HG03575 (cell line): ENCODE measurements around the gene LCLAT1.
"Not testable (repeated sequence)": the region's sequence is repeated elsewhere in the genome, so short reads cannot be mapped to it uniquely, and the experiment has no call there.

Experiments used
- ATAC-seq: cut with Tn5 transposase; IDR thresholded peaks from one replicate; pipeline ENCODE4 v1.9.1; 2021; ENCODE audit not compliant: unreplicated experiment, insufficient number of reproducible peaks, low FRiP score; ENCODE audit errors: extremely low read depth

The LCLAT1 gene

DNA sequence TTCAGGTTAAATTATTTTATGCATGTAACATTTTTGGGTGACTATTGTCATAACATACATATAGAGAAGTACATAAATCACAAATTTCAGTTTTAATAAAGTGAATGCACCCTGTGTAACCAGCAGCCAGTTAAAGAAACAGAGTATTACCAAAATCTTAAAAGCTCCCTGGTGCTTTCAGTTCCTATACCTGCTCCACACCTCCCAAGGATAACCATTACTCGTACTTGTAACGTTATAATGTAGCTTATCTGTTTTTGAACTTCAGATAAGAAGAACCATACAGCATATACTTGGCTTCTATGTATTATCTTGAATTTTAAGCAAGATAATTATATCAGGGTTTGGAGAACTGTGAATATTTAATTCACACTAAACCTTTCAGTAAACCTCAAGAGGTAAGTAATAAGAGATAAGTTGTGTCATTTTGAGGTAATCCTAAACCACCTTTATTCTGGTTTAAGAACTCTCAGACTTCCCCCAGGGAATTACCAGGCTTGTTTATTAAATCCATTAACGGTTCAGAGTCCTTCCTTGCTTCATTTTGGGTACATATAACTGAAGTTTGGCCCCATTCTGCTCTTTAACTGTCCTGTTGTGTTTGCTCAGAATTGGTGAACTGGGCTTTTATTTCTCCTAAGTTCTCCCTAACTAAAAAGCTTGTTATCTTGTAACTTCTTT is 58.6 kb downstream of the LCLAT1 start:
- ATAC-seq = no peak

DNA sequence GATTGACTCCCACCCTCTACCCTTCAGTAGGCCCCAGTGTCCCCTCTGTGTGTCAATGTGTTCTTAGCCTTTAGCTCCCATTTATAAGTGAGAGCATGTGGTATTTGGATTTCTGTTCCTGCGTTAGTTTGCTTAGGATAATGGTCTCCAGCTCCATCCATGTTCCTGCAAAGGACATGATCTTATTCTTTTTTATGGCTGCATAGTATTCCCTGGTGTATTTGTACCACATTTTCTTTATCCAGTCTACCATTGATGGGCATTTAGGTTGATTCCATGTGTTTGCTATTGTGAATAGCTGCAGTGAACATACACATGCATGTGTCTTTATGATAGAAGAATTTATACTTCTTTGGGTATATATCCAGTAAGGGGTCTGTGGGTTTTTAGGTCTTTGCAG is 60.4 kb downstream of the LCLAT1 start:
- ATAC-seq = not testable (repeated sequence)

DNA sequence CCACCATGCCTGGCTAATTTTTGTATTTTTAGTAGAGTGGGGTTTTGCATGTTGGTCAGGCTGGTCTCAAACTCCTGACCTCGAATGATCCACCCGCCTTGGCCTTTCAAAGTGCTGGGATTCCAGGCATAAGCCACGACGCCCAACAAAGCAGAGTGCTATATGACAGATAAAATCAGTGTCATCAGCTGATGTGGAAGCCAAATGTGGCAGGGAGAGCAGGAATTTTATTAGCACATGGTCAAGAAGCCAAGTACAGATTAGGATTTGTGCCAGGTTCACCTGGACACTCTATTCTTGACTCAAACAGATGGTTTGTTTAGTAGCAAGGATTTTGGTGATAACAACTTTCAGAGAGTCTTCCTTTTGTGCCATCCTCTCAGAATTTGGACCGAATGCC is 62.7 kb downstream of the LCLAT1 start:
- no peak for ATAC-seq

DNA sequence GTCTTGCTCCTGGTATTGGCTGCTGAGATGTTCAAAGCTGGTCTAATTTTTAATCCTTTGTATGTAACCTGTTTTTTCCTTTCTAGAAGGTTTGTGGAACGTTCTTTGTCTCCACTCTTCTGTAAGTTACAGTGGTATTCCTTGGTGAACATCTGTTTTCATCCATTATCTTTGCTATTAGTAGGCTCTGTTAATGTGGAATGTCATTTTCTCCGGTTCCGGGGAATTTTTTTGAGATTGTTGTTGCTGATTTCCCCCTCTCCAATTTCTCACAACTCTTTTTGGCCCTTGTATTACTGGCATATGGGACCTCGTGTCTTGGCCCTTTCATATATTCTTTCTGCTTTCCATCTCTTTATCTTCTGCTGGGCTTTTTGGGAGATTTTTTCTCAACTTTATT is 63.4 kb downstream of the LCLAT1 start:
- ATAC-seq = no peak

DNA sequence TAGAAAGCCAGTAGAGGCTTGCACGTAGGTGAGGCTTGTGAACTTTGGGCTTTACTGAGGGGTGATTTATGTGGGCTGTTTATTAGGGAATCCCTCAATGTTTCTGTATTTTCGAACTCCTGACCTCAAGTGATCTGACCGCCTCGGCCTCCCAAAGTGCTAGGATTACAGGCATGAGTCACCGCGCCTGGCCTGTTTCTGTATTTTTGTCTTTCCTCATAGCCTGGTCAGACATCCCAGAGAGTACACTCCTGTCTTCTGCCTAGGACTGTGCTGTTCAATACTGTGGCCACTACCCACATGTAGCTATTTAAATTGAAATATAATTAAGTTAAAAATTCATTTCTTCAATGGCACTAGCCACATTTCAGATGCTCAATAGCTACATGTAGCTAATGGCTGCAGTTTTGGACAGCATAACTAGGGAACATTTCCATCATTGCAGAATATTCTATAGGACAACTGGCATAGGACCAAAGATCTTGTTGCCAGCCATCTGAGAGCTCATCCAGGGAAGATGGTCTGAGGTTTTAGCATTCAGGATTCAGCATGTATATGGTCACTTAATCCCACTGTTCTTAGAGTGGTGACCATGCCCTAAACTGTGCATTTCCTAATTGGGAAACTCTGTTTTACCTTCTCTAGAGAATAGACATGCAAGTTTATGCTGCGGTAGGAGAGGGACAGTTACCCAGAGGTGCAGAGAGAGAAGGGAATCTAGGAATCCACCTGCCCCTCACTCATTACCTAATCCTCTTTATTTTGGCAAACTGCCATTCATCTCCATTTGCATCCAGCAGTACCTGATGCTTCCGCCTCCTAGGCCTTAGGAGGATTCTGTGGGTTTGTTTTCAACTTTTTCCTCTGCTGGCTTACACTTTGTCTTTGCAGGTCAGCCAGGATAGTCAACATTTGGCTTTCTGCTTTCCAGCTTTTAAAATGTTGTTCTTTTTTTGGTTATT is 64.4 kb downstream of the LCLAT1 start:
- ATAC-seq = no peak

DNA sequence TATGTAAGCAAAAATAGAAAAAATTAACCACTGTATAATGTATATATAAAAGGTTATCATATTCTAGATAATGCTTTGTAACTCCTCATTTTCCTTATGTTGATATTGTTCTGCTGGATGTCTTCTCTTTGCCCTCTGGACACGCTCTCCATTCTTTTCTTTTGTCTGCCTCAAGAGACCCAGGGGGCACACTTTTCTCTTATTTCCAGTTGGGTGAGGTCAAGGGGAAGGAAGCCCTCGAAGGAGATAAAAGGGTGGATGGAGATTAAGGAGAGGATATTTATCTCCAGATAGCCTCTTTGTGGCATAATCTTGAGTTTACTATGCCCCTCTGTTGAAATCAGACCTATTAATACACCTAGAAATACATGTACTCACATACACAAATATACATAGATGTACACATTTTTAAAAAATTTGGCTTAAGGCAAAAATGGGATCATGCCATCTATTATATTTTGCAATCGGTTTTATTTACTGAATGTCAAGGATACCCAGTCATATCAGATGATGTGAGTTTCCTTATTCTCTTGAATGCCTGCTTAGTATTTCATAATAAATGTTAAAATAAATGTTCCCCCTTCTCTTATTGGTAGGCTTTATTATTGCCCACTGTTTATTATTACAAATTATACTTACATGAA is 65.3 kb downstream of the LCLAT1 start:
- ATAC-seq = no peak

DNA sequence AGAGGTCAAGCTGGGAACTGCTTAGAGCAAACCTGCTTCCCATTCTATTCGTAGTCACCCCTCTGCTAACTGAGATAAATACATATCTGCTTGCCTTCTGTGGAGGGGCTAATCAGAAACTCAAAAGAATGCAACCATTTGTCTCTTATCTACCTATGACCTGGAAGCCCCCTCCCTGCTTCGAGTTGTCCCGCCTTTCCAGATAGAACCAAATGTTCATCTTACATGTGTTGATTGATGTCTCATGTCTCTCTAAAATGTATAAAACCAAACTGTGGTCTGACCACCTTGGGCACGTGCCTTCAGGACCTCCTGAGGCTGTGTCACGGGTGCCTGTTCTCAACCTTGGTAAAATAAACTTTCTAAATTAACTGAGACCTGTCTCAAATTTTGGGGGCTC is 66.6 kb downstream of the LCLAT1 start:
- ATAC-seq = not testable (repeated sequence)

DNA sequence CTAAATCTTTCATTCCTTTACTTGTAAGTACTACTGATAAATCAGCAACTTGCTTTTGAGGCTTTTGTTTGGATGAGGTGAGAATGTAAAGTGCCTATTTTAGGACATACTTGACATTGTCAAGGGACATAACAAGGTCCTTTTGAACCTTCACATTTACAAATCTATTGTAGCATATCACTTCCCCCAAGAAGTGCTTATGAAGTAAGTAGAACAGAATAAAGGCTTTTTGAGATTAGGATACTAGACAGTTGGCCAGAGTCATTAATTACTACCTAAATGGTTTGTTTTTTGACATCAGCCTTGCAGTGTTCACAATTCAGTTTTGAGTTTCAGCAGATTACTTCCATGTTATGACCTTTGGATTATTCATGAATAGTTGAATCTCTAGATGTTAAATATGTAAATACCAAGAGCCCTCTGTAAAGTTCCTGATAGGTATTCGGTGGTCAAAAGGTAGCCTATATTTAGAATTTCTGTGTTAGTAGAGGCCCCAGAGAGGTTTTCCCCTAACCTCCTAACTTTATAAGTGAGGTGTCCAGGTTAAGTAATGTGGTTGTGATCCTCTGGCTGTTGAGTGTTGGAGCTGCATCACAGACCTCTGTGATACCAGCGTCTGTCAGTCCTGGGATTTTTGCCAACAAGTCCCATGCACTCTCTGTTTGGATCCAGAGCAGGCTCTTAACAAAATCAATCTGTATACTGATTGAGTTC is 67.2 kb downstream of the LCLAT1 start:
- no peak for ATAC-seq

DNA sequence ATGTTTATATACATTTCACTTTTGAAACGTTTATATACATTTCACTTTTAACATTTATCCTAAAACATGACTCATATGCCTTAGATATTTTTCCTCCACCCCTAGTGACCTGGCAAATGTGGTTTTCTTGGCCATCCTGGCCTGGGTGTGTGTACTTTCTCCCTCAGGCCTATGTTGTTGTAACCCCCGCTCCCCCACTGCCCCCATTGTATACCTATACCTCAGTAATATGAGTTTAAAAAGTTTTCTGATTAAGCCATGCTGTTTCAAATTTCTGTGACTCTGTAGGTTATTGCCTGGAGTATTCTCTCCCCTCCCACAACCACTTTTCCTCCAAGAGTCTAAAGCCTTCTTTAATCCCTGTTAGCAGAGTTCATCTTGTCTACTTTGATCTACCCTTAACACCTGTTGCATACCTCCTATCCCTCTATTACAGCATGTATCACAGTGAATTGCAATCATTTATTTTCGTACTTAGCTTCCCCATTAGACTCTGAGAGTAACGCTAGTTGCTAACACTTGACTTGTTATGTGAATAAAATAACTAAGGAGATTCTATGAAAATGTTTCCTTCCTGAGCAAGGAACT is 67.9 kb downstream of the LCLAT1 start:
- ATAC-seq = no peak

DNA sequence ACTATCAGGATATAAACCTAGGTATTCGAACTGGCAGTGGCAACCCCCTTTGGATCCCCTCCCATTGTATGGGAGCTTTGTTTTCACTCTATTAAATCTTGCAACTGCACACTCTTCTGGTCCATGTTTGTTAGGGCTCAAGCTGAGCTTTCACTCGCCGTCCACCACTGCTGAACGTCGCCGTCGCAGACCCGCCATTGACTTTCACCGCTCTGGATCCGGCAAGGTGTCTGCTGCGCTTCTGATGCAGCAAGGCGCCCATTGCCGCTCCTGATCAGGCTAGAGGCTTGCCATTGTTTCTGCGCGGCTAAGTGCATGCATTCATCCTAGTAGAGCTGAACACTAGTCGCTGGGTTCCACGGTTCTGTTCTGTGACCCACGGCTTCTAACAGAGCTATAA is 69.1 kb downstream of the LCLAT1 start:
- ATAC-seq = no peak

DNA sequence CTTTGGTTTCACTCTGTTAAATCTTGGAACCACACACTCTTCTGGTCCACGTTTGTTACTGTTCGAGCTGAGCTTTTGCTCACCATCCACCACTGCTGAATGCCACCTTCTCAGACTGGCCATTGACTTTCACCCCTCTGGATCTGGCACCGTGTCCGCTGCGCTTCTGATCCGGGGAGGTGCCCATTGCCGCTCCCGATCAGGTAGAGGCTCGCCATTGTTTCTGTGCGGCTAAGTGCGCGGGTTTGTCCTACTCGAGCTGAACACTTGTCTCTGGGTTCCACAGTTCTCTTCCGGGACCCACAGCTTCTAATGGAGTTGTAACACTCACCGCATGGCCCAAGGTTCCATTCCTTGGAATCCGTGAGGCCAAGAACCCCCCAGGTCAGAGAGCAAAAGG is 72.8 kb downstream of the LCLAT1 start:
- no peak for ATAC-seq

DNA sequence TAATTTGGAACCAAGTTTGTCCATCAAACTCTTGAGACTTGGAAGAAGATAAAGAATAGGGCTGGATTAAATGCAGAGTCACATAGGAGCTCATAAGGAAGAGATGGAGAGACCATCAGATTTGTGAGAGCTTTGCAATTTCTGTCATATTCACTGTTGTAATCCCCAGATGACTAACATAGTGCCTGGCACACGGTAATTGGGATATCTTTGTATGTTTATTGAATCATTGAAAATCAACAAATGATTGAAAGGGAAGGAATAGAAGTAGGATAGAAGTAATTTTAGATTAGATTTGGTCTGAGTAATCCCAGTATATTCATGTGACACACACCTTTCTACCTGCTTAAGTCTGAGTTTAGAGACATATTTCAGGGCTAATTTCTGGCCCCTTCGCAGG is 75.4 kb downstream of the LCLAT1 start:
- no peak for ATAC-seq

DNA sequence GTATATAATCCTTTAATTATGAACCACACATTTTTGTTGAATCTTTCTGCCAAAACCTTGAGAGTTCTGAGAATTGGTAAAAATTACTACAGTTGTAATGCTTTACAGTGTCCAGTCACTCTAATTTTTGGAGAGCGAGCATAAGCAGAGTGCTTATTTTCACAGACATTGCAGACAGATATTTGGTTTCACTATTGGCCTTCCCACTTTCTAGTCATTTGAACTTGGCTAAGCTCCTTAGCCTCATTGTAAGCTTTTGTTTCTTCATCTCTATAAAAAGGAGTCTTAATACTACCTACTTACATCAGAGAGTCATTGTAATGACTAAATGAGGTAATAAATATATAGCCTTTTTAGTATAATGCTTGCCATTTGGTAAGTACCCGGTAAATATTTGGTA is 80.4 kb downstream of the LCLAT1 start:
- ATAC-seq = no peak

DNA sequence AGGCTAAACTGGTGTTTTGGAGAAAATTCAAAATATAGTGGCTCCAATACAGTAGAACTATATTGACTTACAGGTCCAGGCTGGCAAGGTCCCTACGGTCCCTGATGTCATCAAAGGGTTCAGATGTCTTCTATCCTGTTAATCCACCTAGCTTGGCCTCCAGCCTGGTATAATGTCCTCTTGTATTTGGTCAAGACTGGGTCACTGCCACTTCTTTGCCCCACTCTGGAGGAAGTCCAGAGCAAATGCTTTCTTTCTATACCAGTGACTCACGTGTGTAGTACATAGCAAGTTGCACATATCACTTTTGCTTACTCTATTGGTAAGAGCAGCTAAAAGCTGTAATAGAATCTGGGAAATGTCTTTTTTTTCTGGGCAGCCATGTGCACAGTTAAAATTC is 80.8 kb downstream of the LCLAT1 start:
- no peak for ATAC-seq

DNA sequence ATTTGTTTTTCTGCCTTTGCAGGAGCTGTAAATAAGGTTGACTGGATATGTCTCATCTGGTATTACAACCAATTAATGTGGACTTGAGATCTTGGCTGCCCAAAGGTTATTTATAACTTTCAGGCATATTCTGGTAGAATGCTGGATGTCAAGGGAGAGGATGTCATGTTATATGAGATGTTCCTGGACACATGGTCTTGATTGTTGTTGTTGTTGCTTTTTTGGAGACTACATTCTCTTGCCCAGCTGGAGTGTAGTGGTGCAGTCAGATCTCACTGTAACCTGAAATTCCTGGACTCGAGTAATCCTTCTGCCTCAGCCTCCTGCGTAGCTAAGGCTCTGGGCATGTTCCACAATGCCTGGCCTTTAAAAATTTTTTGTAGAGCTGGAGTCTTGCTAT is 83.3 kb downstream of the LCLAT1 start:
- ATAC-seq = no peak

DNA sequence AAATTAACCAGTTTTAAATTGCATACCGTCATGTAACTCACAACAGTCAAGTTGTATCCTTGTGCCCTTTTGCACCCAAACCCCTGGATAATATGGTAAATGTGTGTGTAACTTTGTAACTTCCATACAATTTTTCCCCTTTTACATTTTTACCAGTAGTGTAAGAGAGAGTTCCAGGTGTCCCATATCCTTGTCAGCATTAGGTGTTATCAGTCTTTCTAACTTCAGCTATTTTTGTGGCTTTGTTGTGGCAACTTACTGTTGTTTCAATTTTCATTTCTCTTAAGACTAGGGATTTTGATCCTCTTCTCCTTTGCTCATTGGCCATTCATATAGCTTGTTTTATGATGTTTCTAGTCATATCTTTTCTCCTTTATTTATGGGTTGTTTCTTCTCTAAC is 94.6 kb downstream of the LCLAT1 start:
- no peak for ATAC-seq

DNA sequence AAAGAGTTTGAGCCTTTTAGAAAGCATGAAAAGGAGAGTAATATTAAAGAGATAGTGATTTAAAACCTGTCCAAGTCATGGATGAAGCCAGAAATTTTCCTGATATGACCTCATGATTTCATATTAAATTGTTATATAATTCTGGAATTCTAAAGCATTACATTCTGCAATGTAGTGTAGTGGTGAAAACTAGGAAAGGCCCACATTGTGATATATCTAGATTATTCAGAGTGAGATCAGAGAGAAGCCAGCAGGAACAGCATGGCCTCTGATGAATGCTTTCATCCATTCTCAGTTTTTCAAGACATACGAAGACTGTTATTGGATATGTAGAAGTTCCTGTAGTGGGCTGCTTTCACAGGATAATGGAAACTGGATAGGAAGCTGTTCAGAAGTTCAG is 98.8 kb downstream of the LCLAT1 start:
- no peak for ATAC-seq

DNA sequence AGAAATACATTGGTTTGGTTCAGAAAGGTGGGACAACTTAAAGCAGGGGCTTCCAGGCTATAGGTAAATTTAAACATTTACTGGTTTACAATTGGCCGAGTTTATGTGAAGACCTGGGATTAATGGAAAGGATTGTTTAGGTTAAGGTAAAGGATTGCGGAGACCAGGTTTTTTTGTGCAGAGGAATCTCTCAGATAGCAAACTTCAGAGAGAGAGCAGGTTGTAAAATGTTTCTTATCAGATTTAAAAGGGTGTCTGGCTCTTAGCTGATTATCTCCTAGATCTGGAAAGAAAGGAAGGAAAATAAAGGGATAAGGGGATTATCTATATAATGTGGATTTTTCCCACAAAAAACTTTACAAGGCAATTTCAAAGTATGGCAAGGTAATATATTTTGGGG is 101.3 kb downstream of the LCLAT1 start:
- ATAC-seq = no peak

DNA sequence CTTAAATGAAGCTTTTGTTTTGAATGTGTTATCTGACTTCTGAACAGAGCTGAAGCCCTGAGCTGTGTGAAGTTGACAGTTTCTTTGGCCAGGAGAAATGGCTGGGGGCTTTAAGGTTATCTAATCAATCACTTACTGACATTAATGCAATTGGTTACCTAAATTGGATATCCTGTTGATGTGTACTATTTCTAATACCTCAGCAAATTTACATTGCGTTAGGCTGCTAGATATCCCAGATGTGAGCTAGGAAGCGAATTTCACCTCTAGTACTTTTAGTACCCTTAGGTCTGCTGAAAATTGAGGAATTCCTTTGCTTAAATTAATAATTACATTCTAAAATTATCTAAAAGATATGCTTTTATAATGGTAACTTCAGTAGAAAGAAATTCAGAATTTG is 102.0 kb downstream of the LCLAT1 start:
- ATAC-seq = no peak
